Activated CD4-positive, alpha-beta T cell treated with anti-CD3 and anti-CD28 coated beads, Interleukin-2, amount 50 U/mL, for 1 hour (primary cell): ENCODE data around the gene ZNF618.
"Not testable (repeated sequence)": the region's sequence is repeated elsewhere in the genome, so short reads cannot be mapped to it uniquely, and the experiment has no call there.

Source experiments
- DNase-seq: peaks from one replicate; pipeline ENCODE4 v3.0.0-alpha.2; 2020

Gene ZNF618

GRCh38 chr9:113990975-113991471, 114.9 kb downstream of the ZNF618 start:
- no peak for DNase-seq

- no peak for DNase-seq
Observed at GRCh38 chr9:113991714-113992113, 115.6 kb downstream of the ZNF618 start.

- DNase-seq = no peak
Observed at GRCh38 chr9:113992276-113992951, 116.3 kb downstream of the ZNF618 start.

- no peak for DNase-seq
Observed at GRCh38 chr9:113992994-113993393, 116.9 kb downstream of the ZNF618 start.

GRCh38 chr9:113993838-113994540, 117.9 kb downstream of the ZNF618 start:
- DNase-seq = no peak

GRCh38 chr9:113995401-113995800, 119.3 kb downstream of the ZNF618 start:
- no peak for DNase-seq

- no peak for DNase-seq
Observed at GRCh38 chr9:113995963-113996362, 119.9 kb downstream of the ZNF618 start.

GRCh38 chr9:113996531-113997001, 120.5 kb downstream of the ZNF618 start:
- no peak for DNase-seq

- DNase-seq = not testable (repeated sequence)
Observed at GRCh38 chr9:113997064-113997463, 121.0 kb downstream of the ZNF618 start.

- DNase-seq = no peak
Observed at GRCh38 chr9:113997610-113998009, 121.5 kb downstream of the ZNF618 start.

GRCh38 chr9:113998114-113998513, 122.0 kb downstream of the ZNF618 start:
- no peak for DNase-seq

- no peak for DNase-seq
Observed at GRCh38 chr9:113998525-113999255, 122.6 kb downstream of the ZNF618 start.

- DNase-seq = no peak
Observed at GRCh38 chr9:113999256-114000062, 123.3 kb downstream of the ZNF618 start.

GRCh38 chr9:114000063-114000454, 124.0 kb downstream of the ZNF618 start:
- DNase-seq = no peak

- DNase-seq = no peak
Observed at GRCh38 chr9:114000671-114001409, 124.7 kb downstream of the ZNF618 start.

GRCh38 chr9:114001410-114001685, 125.2 kb downstream of the ZNF618 start:
- DNase-seq = no peak

GRCh38 chr9:114001794-114002261, 125.7 kb downstream of the ZNF618 start:
- no peak for DNase-seq

GRCh38 chr9:114002271-114002985, 126.3 kb downstream of the ZNF618 start:
- DNase-seq = no peak

- no peak for DNase-seq
Observed at GRCh38 chr9:114002986-114003350, 126.9 kb downstream of the ZNF618 start.

GRCh38 chr9:114003351-114003750, 127.2 kb downstream of the ZNF618 start:
- DNase-seq = no peak

GRCh38 chr9:114003758-114004157, 127.6 kb downstream of the ZNF618 start:
- DNase-seq = no peak
